ENCODE data around the gene EFCAB6.

EFCAB6 gene

GRCh38 chr22:43541462-43542407 lies 270.4 kb downstream of the EFCAB6 start:
- DNase-seq = no peak

- DNase-seq = no peak
Measured at GRCh38 chr22:43541022-43541421, 271.1 kb downstream of the EFCAB6 start.

GRCh38 chr22:43540529-43540923 lies 271.6 kb downstream of the EFCAB6 start:
- DNase-seq = no peak

DNA sequence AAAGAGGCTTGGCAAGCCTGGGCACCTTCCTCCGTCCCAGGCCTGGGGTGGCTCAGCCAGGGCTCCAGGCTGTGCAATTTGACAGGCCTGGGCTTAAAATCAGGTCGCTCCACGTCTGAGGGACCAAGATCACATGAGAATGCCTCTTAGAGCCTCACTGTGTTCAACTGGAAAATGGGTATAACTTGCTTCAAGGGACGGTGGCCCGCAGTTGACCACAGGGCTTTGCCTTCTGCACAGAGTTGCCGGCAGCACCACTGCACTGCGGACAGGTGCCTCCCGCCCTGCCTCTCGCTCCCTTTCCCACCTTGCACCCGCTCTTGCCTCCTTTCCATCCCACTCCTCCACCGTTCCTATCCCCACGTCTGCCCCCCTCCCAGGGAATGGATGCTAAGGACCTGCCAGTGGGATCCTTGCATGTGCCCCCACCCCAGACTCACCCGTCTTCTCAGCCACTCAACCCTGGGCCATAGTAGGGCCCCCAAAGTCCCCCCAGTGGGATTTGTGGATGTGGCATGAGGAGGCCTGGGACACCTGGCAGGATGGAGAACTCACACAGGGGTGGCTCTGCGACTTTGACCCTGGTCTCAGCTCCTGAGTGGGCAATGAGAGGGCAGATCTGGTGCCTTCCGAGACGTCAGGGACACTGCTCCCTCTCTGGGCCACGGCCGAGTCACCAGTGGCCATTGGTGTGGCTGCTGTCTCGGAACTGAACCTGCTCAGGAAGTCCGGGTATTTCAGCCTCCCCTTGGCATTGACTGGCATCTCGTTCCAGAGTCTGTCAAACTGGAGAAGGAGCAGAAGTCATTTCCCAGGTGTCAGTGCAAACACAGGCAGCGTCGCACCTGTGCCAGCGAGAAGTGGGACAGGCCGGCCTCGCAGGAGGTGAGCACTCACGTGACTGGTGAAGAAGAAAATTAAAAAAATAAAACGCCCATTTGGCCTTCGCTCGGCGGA lies 272.3 kb downstream of the EFCAB6 start:
- no peak for DNase-seq

DNA sequence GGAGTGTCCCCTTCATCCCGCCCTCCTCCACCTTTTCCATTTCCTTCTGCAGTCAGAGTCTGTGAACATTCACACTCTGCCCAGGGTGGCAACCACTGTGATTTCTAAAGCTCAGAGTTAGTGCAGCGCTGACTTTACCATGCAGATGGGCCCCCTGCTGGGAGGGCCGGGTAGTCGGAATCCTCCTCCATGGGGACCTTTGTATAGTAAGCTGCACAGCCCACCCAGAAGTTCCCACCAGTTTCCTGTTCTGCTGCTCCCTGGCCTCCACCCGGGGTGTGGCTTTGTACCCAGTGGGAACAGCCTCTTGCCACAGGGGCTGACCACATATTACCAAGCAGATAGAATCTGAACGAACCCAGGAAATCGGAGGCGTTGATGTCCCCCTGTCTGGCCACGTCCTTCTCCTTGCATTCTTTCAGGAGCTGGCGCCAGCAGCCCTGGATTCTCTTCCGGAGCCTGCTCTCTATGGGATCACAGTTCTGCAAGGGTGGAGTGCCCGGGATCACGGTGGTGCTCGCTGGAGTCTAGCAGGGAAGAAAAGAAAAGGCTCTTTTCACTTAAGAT lies 275.0 kb downstream of the EFCAB6 start:
- DNase-seq = no peak

DNA sequence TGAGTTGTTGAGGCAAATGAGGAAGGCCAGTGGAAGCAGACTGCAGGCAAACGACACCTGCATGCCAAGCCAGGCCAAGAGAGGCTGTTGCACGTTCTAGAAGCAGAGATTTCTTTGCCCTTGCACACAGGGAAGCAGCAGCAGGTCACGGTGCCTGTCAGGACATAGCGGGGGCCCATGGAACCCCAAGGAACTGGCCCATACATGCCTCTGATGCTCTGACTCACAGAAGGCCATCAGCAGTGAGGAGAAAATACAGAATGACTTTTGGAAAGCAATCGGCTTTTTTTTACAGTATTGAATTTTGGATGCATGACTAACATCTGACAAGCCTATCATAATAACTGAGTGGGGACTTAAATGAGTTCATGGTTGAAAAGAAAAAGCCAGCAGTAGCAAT lies 276.4 kb downstream of the EFCAB6 start:
- DNase-seq = no peak

GRCh38 chr22:43535336-43535735 lies 276.8 kb downstream of the EFCAB6 start:
- no peak for DNase-seq

- no peak for DNase-seq
Measured at GRCh38 chr22:43534916-43535315, 277.2 kb downstream of the EFCAB6 start.

GRCh38 chr22:43533656-43534428 lies 278.3 kb downstream of the EFCAB6 start:
- no peak for DNase-seq

GRCh38 chr22:43533156-43533530 lies 279.0 kb downstream of the EFCAB6 start:
- no peak for DNase-seq

DNA sequence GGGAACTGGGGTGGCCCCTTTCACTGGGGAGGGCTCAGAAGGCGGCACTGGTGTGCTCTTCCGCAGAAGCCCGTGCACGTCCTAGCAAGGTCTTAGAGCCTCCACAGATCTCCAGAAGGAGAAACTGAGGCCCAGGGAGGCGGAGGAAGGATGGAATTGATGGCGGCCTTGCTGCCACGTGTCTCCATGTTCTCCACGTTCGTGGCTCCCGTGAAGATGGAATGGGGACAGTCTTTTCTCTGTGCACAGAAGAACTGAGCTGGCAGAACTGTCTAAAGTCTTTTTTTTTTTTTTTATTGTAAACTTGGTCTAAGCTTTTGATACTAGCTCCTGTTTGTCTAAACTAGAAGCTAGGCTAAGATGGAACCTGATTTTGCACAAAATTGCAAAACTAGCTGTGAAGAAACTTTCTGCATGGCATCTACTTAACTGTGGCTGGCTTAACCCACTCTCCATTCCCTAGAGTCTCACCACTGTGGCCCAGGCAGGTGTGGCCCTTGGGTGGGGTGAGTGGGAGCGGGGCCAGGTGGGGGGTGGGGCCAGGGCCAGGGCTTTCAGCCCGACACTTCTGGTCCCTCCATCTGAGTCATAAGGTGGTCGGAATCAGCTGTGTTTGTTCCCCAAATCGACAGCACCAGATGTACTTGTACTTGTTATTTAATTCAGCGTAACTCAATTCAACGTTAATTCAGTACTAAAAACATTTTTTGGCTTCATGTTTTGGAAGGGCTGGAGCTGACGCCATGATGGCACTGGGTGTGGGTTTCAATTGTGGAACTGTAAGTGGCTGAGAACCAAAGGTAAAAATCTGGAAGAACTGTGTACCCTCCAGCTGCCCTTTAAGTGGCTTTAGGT lies 279.6 kb downstream of the EFCAB6 start:
- no peak for DNase-seq

DNA sequence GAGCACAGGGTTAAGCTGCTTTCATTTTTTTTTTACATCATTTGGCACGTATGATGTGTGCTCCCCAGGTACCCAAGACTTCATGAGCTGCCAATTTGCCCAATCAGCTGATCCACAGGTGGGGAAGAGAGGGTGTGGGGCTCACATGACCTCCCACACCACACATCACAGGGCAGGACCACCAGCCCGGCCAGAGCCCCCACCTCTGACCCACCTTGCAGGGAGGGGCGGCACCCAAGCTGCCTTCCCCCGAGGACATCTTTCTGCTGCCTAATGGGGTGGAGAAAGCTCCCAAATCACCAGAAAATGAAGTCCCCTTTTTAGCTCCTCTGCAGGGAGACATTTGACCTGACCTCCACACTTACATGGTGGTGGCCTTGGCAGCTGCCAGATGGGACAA lies 280.5 kb downstream of the EFCAB6 start:
- no peak for DNase-seq

- DNase-seq = no peak
Measured at GRCh38 chr22:43530349-43531201, 281.5 kb downstream of the EFCAB6 start.

- DNase-seq = no peak
Measured at GRCh38 chr22:43529934-43530333, 282.2 kb downstream of the EFCAB6 start.

DNA sequence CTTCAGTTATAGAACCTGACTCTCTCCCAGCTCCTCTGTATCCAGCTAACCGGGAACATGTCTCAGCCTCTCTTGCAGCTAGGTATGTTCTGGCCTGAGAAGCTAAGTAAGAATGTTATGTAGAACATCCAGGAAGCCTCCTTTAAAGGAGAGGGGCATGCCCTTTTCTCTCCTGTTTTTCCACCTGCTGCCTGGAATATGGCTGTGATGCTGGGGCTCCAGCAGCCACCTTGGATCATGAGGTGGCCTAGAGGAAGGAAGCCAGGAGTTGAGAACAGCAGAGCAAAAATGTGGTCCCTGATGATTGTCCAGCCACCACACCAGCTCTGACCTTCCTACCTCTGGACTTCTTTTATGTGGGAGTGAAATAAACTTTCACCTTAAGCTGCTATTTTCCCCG lies 282.6 kb downstream of the EFCAB6 start:
- no peak for DNase-seq

DNA sequence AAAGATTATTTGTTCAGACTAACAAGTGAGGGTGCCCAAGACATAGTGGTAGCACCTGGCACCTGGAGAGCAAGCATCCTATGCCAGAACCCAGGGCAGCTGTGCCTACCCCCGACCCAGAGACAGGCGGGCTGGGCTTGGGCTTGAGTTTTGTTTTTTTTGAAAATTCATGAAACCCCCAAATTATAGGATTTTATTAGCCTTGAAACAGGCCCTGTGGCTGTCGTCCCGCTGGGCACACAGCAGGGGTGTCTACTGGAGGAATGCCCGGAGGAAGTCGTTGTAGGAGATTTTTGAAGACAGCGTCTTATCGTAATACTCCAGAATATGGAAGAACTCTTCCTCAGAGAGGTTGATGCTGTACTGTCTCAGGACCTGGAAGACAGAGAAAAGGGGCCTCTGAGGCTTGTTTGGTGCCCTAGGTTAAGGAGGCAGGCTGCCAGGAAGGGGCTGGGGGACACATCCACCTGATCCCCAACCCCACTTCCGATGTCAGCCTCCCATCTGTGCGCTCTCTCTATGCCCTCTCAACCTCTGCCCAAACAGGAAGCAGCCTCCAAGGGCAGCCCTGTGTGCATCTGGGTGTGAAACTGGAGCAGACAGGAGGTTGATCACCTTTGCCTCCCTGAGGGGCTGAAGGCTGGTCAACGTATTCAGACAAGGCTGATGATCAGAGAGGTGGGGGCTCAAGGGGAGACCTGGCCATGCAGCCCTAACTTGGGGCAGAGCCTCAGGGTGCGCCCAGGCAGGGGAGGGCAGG lies 283.3 kb downstream of the EFCAB6 start:
- no peak for DNase-seq

DNA sequence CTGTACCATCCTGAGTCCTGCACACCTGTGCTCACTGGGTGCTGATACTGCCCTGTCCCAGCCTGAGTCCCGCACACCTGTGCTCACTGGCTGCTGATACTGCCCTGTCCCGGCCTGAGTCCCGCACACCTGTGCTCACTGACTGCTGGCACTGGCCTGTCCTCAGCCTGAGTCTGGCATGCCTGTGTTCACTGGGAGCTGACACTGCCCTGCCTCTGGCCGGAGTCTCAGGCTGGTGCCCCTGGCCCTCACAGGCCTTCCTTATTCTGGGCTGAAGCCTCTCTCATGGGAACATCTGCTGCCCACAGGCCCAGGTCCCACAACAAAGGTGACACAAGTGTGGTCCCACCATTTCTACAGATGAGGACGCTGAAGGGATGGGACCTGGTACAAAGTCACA lies 285.2 kb downstream of the EFCAB6 start:
- DNase-seq = no peak

DNA sequence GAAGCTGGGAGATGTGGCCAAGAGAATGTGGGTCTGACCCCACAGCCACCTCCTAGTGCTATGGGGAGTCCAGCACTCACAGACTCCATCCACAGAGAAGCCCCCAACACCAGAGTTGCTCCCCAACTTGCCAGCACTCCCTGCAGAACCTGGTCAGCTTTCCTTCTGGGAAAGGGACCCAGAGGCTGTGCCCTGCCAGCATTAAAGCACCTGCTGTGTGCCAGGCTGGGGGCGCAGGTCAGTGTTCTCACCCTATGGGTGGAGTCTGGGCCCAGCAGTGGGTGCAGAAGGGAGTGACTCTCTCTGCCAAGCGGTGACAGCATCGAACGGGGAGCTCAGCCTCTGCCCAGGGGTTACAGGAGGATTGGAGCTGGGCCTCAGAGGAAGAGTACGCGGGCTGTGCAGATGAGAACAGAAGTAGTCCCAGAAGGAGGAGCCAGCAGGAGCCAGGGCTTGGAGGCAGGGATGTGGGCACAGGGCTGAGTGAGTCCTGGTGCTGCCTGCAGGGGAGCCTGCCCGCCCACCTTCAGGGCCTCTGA lies 285.9 kb downstream of the EFCAB6 start:
- no peak for DNase-seq

DNA sequence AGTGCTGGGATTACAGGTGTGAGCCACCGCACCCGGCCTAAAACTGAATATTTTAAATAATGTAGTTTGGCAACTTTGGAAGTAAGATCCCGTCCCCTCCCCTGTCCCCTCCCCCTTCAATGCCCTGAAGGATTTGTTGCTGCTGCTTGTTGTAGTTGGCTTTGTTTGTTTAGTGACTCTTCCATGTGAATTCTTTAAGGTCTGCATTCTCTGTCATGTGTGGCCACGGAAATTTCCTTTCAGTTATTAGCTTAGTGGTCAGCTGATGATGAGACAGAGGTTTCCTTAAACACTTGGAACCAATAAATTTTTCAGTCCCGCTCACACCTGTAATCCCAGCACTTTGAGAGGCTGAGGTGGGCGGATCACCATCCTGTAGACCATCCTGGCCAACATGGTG lies 290.4 kb downstream of the EFCAB6 start:
- no peak for DNase-seq

- no peak for DNase-seq
Measured at GRCh38 chr22:43520632-43521039, 291.5 kb downstream of the EFCAB6 start.
